ENCODE results near the gene NUP153. TPM values are rescaled to one million over a fixed set of nuclear protein-coding genes. Genes with fewer than 3 reads are reported as not detected.

The NUP153 gene
- total and polyA plus RNA-seq, 2 of the 8 experiments (the other 6 are each of a cell fraction or from before 2014, with no cell fraction given) = 47.0 to 84.8 TPM

DNA sequence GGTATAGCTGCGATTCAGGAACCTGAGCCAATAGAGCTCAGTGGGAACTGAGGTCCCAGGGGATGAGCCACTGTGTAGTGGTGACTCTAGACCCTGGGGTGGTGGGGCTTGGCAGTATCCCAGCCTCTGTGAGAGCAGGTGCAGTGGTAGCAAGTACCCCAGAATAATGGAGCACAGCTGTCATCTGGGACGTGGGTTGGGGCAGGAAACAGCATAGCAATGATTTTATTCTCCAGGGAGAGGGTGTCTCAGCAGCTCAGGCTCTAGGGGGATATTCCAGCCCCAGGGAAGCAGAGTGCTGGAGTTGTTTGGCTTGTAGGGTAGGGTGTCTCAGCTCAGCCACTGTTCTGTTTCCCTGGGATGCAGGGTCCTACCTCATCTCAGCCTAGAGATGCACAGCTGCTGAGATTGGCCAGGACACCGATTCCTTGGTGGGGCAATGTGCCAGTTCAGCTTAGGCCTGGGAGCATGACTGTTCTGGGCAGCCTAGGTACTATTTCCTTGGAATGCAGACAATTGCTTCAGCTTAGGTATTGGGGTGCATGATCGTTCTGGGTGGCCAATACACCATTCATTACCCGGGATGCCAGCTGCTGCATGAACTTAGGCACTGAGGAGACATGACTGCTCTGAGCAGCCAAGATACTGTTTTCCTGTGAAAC lies 34.0 kb upstream of the NUP153 start:
- Histone ChIP-seq H2AK5ac (ENCODE audit: low read depth, low read length) (no peak overlapping the region), H3K18ac (ENCODE audit: extremely low read depth, low read length) (no peak overlapping the region), H3K9ac (replicated peaks in 1 of 4; ENCODE audit: extremely low read depth in 1 of 4, low read depth in 3 of 4, low read length in 3 of 4) (no peak overlapping the region), H3K27ac (ENCODE audit: low read depth, low read length) (no peak overlapping the region), H3K14ac (ENCODE audit: insufficient read length) (no peak overlapping the region), H4K20me1 (replicated peaks in 1 of 2; ENCODE audit: control insufficient read depth in 1 of 2, insufficient read depth in 2 of 2, low read length in 2 of 2) (no peaks in the 10 kb centered on the region), H3K4ac (replicated peaks; ENCODE audit: insufficient read length, low read depth, low read length) (no peak overlapping the region), H3K4me1 (replicated peaks in 1 of 4; ENCODE audit: control insufficient read depth in 3 of 4, insufficient read depth in 4 of 4, low read length in 3 of 4) (no peaks in the 10 kb centered on the region), H3K36me3 (ENCODE audit: control insufficient read depth in 2 of 4, insufficient read depth in 4 of 4, low read length in 3 of 4) (no peaks in the 10 kb centered on the region; a peak in 1 of 8 replicates), H3K4me2 (ENCODE audit: insufficient read depth in 1 of 2, low read depth in 2 of 2, low read length in 2 of 2) (no peak overlapping the region), H2BK12ac (ENCODE audit: low read depth, low read length) (no peak overlapping the region), H3K23me2 (ENCODE audit: low read depth, low read length) (no peaks in the 10 kb centered on the region), H2BK15ac (ENCODE audit: low read length) (no peak overlapping the region), H3K9me3 (ENCODE audit: insufficient read depth in 2 of 2, low read depth in 1 of 2, low read length in 1 of 2) (peaks cover 9 to 10% of the 10 kb centered on the region in 2 experiments; a peak in 2 of 4 replicates), H3K79me1 (ENCODE audit: low read depth, low read length) (no peaks in the 10 kb centered on the region), H2BK5ac (ENCODE audit: low read depth, low read length) (no peak overlapping the region), H3K23ac (ENCODE audit: insufficient read length) (no peak overlapping the region), H3K79me2 (ENCODE audit: control insufficient read depth in 1 of 2, insufficient read depth in 2 of 2, low read length in 2 of 2) (no peaks in the 10 kb centered on the region), H3K56ac (replicated peaks; ENCODE audit: insufficient read length, low read depth, low read length) (no peak overlapping the region), H4K8ac (ENCODE audit: extremely low read depth, insufficient read depth, low read length) (no peak overlapping the region), H4K91ac (replicated peaks; ENCODE audit: insufficient read length, low read length) (no peak overlapping the region), H3K27me3 (replicated peaks in 1 of 4; ENCODE audit: control insufficient read depth in 3 of 4, extremely low read depth in 1 of 4, insufficient read depth in 3 of 4, low read length in 3 of 4) (no peaks in the 10 kb centered on the region), H4K5ac (ENCODE audit: insufficient read length, low read depth, low read length) (no peak overlapping the region), H2BK120ac (replicated peaks; ENCODE audit: low read depth, low read length) (no peak overlapping the region), H2AFZ (ENCODE audit: low read length) (no peak overlapping the region), H2BK20ac (ENCODE audit: low read length) (no peak overlapping the region), H3K4me3 (ENCODE audit: extremely low read depth in 1 of 4, insufficient read depth in 2 of 4, low read depth in 3 of 4, low read length in 4 of 4) (no peak overlapping the region)
- FAIRE-seq (no peak), DNase-seq (ENCODE audit: low read depth in 1 of 2, low spot score in 2 of 2) (no peak)
- WGBS, 2 experiments (ENCODE audit: extremely low coverage in 1 of 2, insufficient coverage in 1 of 2, insufficient read length in 1 of 2, insufficient replicate concordance in 2 of 2, low coverage in 1 of 2, low lambda C conversion rate in 2 of 2, missing lambda C conversion rate in 1 of 2) = 88% methylated on average over 5 of the region's 5 CpGs; no CpG with 5 or more reads in 1 of the 2 experiments
- CTCF ChIA-PET (ENCODE audit: partially characterized antibody) = interaction anchor here (0.5 to 1.8 kb wide), 7 partner anchors 8 to 562 kb away, joined by 3 to 5 read pairs (median 4); no protein-coding TSS in a partner anchor
- POLR2A ChIA-PET (ENCODE audit: partially characterized antibody) = interaction anchor here (1.2 to 2.7 kb wide), 3 partner anchors 10 to 22 kb away, joined by 5 to 7 read pairs (median 5); no protein-coding TSS in a partner anchor
- TF ChIP-seq SP2 (IDR thresholded peaks at IDR 0.05; ENCODE audit: low read length) (no peak), TCF12 (IDR thresholded peaks at IDR 0.05; ENCODE audit: low read depth, low read length) (no peak), CBX8 (IDR thresholded peaks at IDR 0.05; ENCODE audit: borderline replicate concordance, low read depth, low read length) (no peak), GTF2F1 (IDR thresholded peaks at IDR 0.05; ENCODE audit: borderline replicate concordance, low read depth, low read length) (no peak), RBBP5 (IDR thresholded peaks at IDR 0.05; ENCODE audit: borderline replicate concordance, low read depth, low read length) (no peak)
- TF ChIP-seq, protein P1, sequence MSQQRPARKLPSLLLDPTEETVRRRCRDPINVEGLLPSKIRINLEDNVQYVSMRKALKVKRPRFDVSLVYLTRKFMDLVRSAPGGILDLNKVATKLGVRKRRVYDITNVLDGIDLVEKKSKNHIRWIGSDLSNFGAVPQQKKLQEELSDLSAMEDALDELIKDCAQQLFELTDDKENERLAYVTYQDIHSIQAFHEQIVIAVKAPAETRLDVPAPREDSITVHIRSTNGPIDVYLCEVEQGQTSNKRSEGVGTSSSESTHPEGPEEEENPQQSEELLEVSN (IDR thresholded peaks at IDR 0.05) = no peak
